ENCODE measurements around the gene CFAP46. TPM values are rescaled to one million over a fixed set of nuclear protein-coding genes. Genes with fewer than 3 reads are reported as not detected.

CFAP46 gene
- total and polyA plus RNA-seq, 9 of the 15 experiments (the other 6 are each of a cell fraction or from before 2014, with no cell fraction given): not detected

GRCh38 chr10:132960631-132961419 lies 18.5 kb upstream of the CFAP46 start:
- Histone ChIP-seq H3K9me3 (replicated peaks; ENCODE audit: control insufficient read depth, insufficient read depth, low read depth, low read length) (no peaks in the 10 kb centered on the region), H3K36me3 (ENCODE audit: control insufficient read depth, insufficient read depth, low read length) (no peaks in the 10 kb centered on the region), H4K20me1 (replicated peaks; ENCODE audit: control insufficient read depth, insufficient read depth, low read length) (no peaks in the 10 kb centered on the region), H3K4me2 (ENCODE audit: insufficient read depth, low read length) (no peak overlapping the region), H3K4me1 (replicated peaks in 1 of 2; ENCODE audit: control insufficient read depth in 2 of 2, insufficient read depth in 2 of 2, low read length in 2 of 2) (peaks cover 0 to 8% of the 10 kb centered on the region in 2 experiments; a peak in 2 of 5 replicates), H3K27me3 (ENCODE audit: control insufficient read depth in 2 of 2, insufficient read depth in 2 of 2, low read length in 2 of 2) (peaks cover 0 to 66% of the 10 kb centered on the region in 2 experiments; a peak in 3 of 5 replicates), H2AFZ (ENCODE audit: low read depth, low read length) (no peak overlapping the region), H3K9ac (ENCODE audit: insufficient read depth in 1 of 2, low read depth in 2 of 2, low read length in 2 of 2) (no peak overlapping the region), H3K9me1 (ENCODE audit: control insufficient read depth, insufficient read depth, low read length) (no peaks in the 10 kb centered on the region), H3K27ac (ENCODE audit: extremely low read depth, low read depth, low read length) (no peak overlapping the region), H3K79me2 (ENCODE audit: control insufficient read depth, insufficient read depth, low read length) (no peaks in the 10 kb centered on the region), H3K4me3 (no peak overlapping the region)
- no TSS peak for BruUV-seq (replicated peaks)
- FAIRE-seq (no peak), DNase-seq (ENCODE audit: extremely low read depth in 1 of 4, low spot score in 3 of 4) (no peak), ATAC-seq (no peak)
- 3% methylated on average over 20 of the region's 42 CpGs for WGBS (ENCODE audit: insufficient coverage, low coverage, missing lambda C conversion rate)
- intact Hi-C loops (cut with micrococcal nuclease) (no loop called here), in situ Hi-C loops (cut with MboI) (no loop called here)
- ChIA-PET POLR2A (no interaction called here), CTCF (ENCODE audit: low intra/inter-chr PET ratio) (no interaction called here)
- TF ChIP-seq TEAD1 (CRISPR knock-in tag; IDR thresholded peaks at IDR 0.05) (no peak), STAT5A (IDR thresholded peaks at IDR 0.05; ENCODE audit: borderline replicate concordance, low read length) (no peak), JUND (IDR thresholded peaks at IDR 0.05; ENCODE audit: borderline replicate concordance, low read depth, low read length) (no peak), JUND (tag; IDR thresholded peaks at IDR 0.05; ENCODE audit: borderline replicate concordance, low read depth, low read length) (no peak), SNRNP70 (optimal IDR thresholded peaks at IDR 0.05; ENCODE audit: low read depth, low read length) (no peak), RNF2 (IDR thresholded peaks at IDR 0.05) (no peak), ZNF436 (CRISPR knock-in tag; IDR thresholded peaks at IDR 0.05) (no peak), TCF3 (CRISPR knock-in tag; IDR thresholded peaks at IDR 0.05) (no peak), ZNF766 (CRISPR knock-in tag; conservative IDR thresholded peaks at IDR 0.05) (no peak), MCM3 (IDR thresholded peaks at IDR 0.05) (no peak)
